Fibroblast of lung (primary cell): ENCODE results near the gene RXFP3. TPM values are rescaled to one million over a fixed set of nuclear protein-coding genes. Genes with fewer than 3 reads are reported as not detected.

ENCODE experiments used
- DNase-seq, 2 donors: peaks; one replicate each; pipeline versions ENCODE4 v3.0.0 to v3.0.0-alpha.2; 2010; ENCODE audit warnings: low read depth in 2 of 2
- H2AFZ ChIP-seq: 2 replicates; pipeline ENCODE4 v1.5.1; 2012; ENCODE audit warnings: low read length, control low read depth, inconsistent platforms
- H3K27ac ChIP-seq: 2 replicates; pipeline ENCODE4 v1.5.1; 2011; ENCODE audit warnings: low read length, control low read depth; ENCODE audit not compliant: insufficient read depth
- H3K27me3 ChIP-seq: 2 replicates; pipeline ENCODE4 v1.5.1; 2011; ENCODE audit warnings: mild to moderate bottlenecking, low read length; ENCODE audit not compliant: control insufficient read depth, insufficient read depth
- H3K36me3 ChIP-seq: 2 replicates; pipeline ENCODE4 v1.5.1; 2011; ENCODE audit warnings: low read length; ENCODE audit not compliant: control insufficient read depth, insufficient read depth
- H3K4me1 ChIP-seq: 2 replicates; pipeline ENCODE4 v1.5.1; 2011; ENCODE audit warnings: low read length; ENCODE audit not compliant: control insufficient read depth, insufficient read depth; ENCODE audit errors: extremely low read depth
- H3K4me2 ChIP-seq: 2 replicates; pipeline ENCODE4 v1.5.1; 2011; ENCODE audit warnings: low read length, control low read depth; ENCODE audit not compliant: insufficient read depth; ENCODE audit errors: extremely low read depth
- H3K4me3 ChIP-seq, 4 experiments: fragments of 200-600 bp in 1 of 4; sonication (generic) in 1 of 4; replicated peaks in 1 of 4; 2 replicates each; pipeline ENCODE4 v1.5.1; 2011 to 2016; ENCODE audit warnings: low read length in 4 of 4, low read depth in 3 of 4, mild to moderate bottlenecking in 3 of 4, control low read depth in 2 of 4, inconsistent platforms in 1 of 4, mixed read lengths in 1 of 4; ENCODE audit not compliant: insufficient read depth in 1 of 4; ENCODE audit errors: control extremely low read depth in 1 of 4
- H3K79me2 ChIP-seq: 2 replicates; pipeline ENCODE4 v1.5.1; 2012; ENCODE audit warnings: mild to moderate bottlenecking, low read length, inconsistent platforms; ENCODE audit not compliant: control insufficient read depth, insufficient read depth
- H3K9ac ChIP-seq: 2 replicates; pipeline ENCODE4 v1.5.1; 2011; ENCODE audit warnings: mild to moderate bottlenecking, low read length, control low read depth; ENCODE audit not compliant: insufficient read depth
- H3K9me3 ChIP-seq: 2 replicates; pipeline ENCODE4 v1.5.1; 2012; ENCODE audit warnings: low read depth, low read length; ENCODE audit not compliant: control insufficient read depth, insufficient read depth
- H4K20me1 ChIP-seq: 2 replicates; pipeline ENCODE4 v1.5.1; 2011; ENCODE audit warnings: low read length; ENCODE audit not compliant: control insufficient read depth, insufficient read depth; ENCODE audit errors: extremely low read depth
- EZH2 ChIP-seq: IDR thresholded peaks from 2 replicates; pipeline ENCODE4 v1.5.1; 2012; ENCODE audit warnings: low read length, control low read depth, mild to moderate bottlenecking; ENCODE audit errors: missing control alignments
- polyA minus RNA-seq: library from RNA; depleted of rRNA, polyadenylated mRNA; stranded (reverse); fragments of >200 nt; gene quantifications from 2 replicates; pipeline ENCODE4 v1.2.3, GENCODE V29; 2011; ENCODE audit warnings: low replicate concordance
- polyA plus RNA-seq, 2 donors: library from polyadenylated mRNA; depleted of rRNA in 1 of 2; stranded (reverse) in 1 of 2; unstranded in 1 of 2; fragments of >200 nt; gene quantifications; 2 replicates each; pipeline ENCODE4 v1.2.1, GENCODE V29; 2011 to 2012; ENCODE audit warnings: missing spikeins in 1 of 2
- total RNA-seq: library from RNA; depleted of rRNA; stranded (reverse); fragments of >200 nt; gene quantifications from 2 replicates; pipeline ENCODE4 v1.2.1, GENCODE V29; 2014
- TF ChIP-seq, protein P1 (sequence below), 2 donors: IDR thresholded peaks in 1 of 2; conservative IDR thresholded peaks in 1 of 2; 1 replicate in 1 of 2; 2 replicates in 1 of 2; pipeline ENCODE4 v1.5.1; 2011 to 2012; ENCODE audit warnings: low read length in 2 of 2, control low read depth in 1 of 2, inconsistent platforms in 1 of 2, low read depth in 1 of 2, mild to moderate bottlenecking in 1 of 2

RXFP3 gene, protein sequence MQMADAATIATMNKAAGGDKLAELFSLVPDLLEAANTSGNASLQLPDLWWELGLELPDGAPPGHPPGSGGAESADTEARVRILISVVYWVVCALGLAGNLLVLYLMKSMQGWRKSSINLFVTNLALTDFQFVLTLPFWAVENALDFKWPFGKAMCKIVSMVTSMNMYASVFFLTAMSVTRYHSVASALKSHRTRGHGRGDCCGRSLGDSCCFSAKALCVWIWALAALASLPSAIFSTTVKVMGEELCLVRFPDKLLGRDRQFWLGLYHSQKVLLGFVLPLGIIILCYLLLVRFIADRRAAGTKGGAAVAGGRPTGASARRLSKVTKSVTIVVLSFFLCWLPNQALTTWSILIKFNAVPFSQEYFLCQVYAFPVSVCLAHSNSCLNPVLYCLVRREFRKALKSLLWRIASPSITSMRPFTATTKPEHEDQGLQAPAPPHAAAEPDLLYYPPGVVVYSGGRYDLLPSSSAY
- not detected in 2 replicates for total RNA-seq
- not detected in 2 replicates for polyA plus RNA-seq
- not detected in 2 replicates for polyA plus RNA-seq (2012)
- polyA minus RNA-seq = not detected in 2 replicates

DNA sequence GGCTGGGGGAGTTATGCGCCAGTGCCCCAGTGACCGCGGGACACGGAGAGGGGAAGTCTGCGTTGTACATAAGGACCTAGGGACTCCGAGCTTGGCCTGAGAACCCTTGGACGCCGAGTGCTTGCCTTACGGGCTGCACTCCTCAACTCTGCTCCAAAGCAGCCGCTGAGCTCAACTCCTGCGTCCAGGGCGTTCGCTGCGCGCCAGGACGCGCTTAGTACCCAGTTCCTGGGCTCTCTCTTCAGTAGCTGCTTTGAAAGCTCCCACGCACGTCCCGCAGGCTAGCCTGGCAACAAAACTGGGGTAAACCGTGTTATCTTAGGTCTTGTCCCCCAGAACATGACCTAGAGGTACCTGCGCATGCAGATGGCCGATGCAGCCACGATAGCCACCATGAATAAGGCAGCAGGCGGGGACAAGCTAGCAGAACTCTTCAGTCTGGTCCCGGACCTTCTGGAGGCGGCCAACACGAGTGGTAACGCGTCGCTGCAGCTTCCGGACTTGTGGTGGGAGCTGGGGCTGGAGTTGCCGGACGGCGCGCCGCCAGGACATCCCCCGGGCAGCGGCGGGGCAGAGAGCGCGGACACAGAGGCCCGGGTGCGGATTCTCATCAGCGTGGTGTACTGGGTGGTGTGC lies at the start of gene RXFP3:
RXFP3 (plus strand) TSS at position 6 of the 636 bp plus-strand sequence; CDS start at position 361, 355 bp downstream.
- Histone ChIP-seq H3K36me3 (no peaks in the 10 kb centered on the region), H3K9ac (no peak within 1 kb of the TSS), H3K27ac (no peak within 1 kb of the TSS), H2AFZ (peak within 1 kb of the TSS; percentile 58), H3K79me2 (no peaks in the 10 kb centered on the region), H3K9me3 (no peaks in the 10 kb centered on the region), H3K27me3 (peaks cover 39% of the 10 kb centered on the region), H3K4me1 (no peaks in the 10 kb centered on the region), H4K20me1 (no peaks in the 10 kb centered on the region), H3K4me2 (peak within 1 kb of the TSS; percentile 96), H3K4me3 (peak within 1 kb of the TSS; percentile 47 to 73 (median 57))
- TF ChIP-seq EZH2 = peak; percentile 58
- TF ChIP-seq, protein P1, sequence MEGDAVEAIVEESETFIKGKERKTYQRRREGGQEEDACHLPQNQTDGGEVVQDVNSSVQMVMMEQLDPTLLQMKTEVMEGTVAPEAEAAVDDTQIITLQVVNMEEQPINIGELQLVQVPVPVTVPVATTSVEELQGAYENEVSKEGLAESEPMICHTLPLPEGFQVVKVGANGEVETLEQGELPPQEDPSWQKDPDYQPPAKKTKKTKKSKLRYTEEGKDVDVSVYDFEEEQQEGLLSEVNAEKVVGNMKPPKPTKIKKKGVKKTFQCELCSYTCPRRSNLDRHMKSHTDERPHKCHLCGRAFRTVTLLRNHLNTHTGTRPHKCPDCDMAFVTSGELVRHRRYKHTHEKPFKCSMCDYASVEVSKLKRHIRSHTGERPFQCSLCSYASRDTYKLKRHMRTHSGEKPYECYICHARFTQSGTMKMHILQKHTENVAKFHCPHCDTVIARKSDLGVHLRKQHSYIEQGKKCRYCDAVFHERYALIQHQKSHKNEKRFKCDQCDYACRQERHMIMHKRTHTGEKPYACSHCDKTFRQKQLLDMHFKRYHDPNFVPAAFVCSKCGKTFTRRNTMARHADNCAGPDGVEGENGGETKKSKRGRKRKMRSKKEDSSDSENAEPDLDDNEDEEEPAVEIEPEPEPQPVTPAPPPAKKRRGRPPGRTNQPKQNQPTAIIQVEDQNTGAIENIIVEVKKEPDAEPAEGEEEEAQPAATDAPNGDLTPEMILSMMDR (conservative IDR thresholded peaks at IDR 0.05 in 1 of 2, IDR thresholded peaks at IDR 0.05 in 1 of 2; ENCODE audit: low read depth in 1 of 2, low read length in 2 of 2) = no peak
- DNase-seq = peak; percentile 52 to 58

DNA sequence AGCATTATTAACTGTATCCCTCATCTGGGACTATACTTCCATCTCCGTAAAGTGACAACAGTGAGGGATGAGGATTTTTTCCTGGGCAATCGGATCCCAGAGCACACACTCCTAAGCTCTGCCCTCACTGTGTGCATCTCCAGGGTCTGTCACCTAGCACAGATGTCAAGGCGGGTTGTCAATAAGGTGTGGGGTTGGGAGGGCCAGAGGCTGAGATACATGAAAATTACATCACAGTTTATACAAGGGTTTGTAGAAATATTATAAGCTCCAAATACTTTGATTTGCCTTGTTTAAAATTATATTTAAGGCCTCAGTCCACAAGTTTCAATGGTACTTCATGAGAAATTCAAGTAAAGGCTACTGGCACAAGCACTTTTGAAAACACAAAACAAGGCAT lies 48.9 kb upstream of the RXFP3 start:
- no peak for DNase-seq
- no peaks in the 10 kb centered on the region for H3K27me3 ChIP-seq
- no peaks in the 10 kb centered on the region for H3K9me3 ChIP-seq
- H3K79me2 ChIP-seq = peaks cover 44% of the 10 kb centered on the region
- no peak for TF ChIP-seq EZH2
- TF ChIP-seq, protein P1 (conservative IDR thresholded peaks at IDR 0.05 in 1 of 2, IDR thresholded peaks at IDR 0.05 in 1 of 2; ENCODE audit: low read depth in 1 of 2, low read length in 2 of 2) = no peak
- no peak overlapping the region for H3K4me3 ChIP-seq
- H3K4me2 ChIP-seq = no peak overlapping the region
- no peak overlapping the region for H3K27ac ChIP-seq
- H3K9ac ChIP-seq = no peak overlapping the region
- H4K20me1 ChIP-seq = no peaks in the 10 kb centered on the region
- H3K4me1 ChIP-seq = peaks cover 5% of the 10 kb centered on the region
- H2AFZ ChIP-seq = no peak overlapping the region
- no peaks in the 10 kb centered on the region for H3K36me3 ChIP-seq

DNA sequence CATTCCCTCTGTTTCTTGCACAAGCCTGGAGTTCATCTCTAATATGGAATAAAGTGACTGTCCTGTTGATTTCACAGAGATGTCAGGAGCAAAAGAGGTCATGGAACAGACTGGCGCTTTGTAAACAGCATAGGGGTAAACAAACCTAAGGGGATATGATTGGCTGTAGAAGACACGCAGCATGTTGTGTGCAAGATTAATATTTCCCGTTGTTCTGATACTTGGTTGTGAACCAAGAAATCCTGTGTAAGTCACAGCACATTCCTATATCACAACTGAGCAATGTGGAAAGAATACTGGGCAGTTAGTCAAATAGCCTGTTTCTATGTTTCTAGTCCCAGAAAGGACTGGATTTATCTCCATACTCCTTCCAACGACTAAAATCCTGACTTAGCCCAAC lies 47.6 kb upstream of the RXFP3 start:
- H3K9me3 ChIP-seq = no peaks in the 10 kb centered on the region
- no peak overlapping the region for H3K9ac ChIP-seq
- no peaks in the 10 kb centered on the region for H4K20me1 ChIP-seq
- no peak overlapping the region for H3K27ac ChIP-seq
- TF ChIP-seq EZH2 = no peak
- TF ChIP-seq, protein P1 (conservative IDR thresholded peaks at IDR 0.05 in 1 of 2, IDR thresholded peaks at IDR 0.05 in 1 of 2; ENCODE audit: low read depth in 1 of 2, low read length in 2 of 2) = no peak
- peak overlapping the region; percentile 4 to 67 (median 39) for H3K4me3 ChIP-seq
- peaks cover 11% of the 10 kb centered on the region for H3K4me1 ChIP-seq
- peaks cover 42% of the 10 kb centered on the region for H3K79me2 ChIP-seq
- H2AFZ ChIP-seq = no peak overlapping the region
- H3K4me2 ChIP-seq = peak overlapping the region; percentile 82
- no peaks in the 10 kb centered on the region for H3K36me3 ChIP-seq
- DNase-seq = peak; percentile 60 to 83
- no peaks in the 10 kb centered on the region for H3K27me3 ChIP-seq
